ENCODE results near the gene SUMF1.

- no peak for TF ChIP-seq EZH2phosphoT487 (IDR thresholded peaks at IDR 0.05; ENCODE audit: borderline replicate concordance, low read length)
- TF ChIP-seq CTCF (conservative IDR thresholded peaks at IDR 0.05; ENCODE audit: low read depth, low read length): no peak
- no peak for TF ChIP-seq EZH2 (IDR thresholded peaks at IDR 0.05; ENCODE audit: low read length, unreplicated experiment)
These were observed 146.8 kb downstream of the SUMF1 start for GRCh38 chr3:4320096-4320911.

Data from PC-3 (cell line).